ENCODE results near the gene TAX1BP1.
"Not testable (repeated sequence)": the region's sequence is repeated elsewhere in the genome, so short reads cannot be mapped to it uniquely, and the experiment has no call there.

The TAX1BP1 gene

GRCh38 chr7:27840313-27840712, 100.4 kb downstream of the TAX1BP1 start:
- no peak for TF ChIP-seq CTCF (IDR thresholded peaks at IDR 0.05; ENCODE audit: low read depth, low read length)
- DNase-seq (ENCODE audit: extremely low read depth, low read depth): no peak

GRCh38 chr7:27840760-27841364, 100.9 kb downstream of the TAX1BP1 start:
- DNase-seq (ENCODE audit: extremely low read depth, low read depth): no peak
- no peak for TF ChIP-seq CTCF (IDR thresholded peaks at IDR 0.05; ENCODE audit: low read depth, low read length)

- no peak for DNase-seq (ENCODE audit: extremely low read depth, low read depth)
- no peak for TF ChIP-seq CTCF (IDR thresholded peaks at IDR 0.05; ENCODE audit: low read depth, low read length)
These were observed 102.2 kb downstream of the TAX1BP1 start for GRCh38 chr7:27842094-27842692.

GRCh38 chr7:27842851-27843250, 102.9 kb downstream of the TAX1BP1 start:
- no peak for DNase-seq (ENCODE audit: extremely low read depth, low read depth)

GRCh38 chr7:27843584-27844305, 103.8 kb downstream of the TAX1BP1 start:
- no peak for DNase-seq (ENCODE audit: extremely low read depth, low read depth)
- TF ChIP-seq CTCF (IDR thresholded peaks at IDR 0.05; ENCODE audit: low read depth, low read length): no peak

More at GRCh38 chr7:27842851-27843250, 102.9 kb downstream of the TAX1BP1 start:
- no peak for TF ChIP-seq CTCF (IDR thresholded peaks at IDR 0.05; ENCODE audit: low read depth, low read length)

GRCh38 chr7:27846388-27846787, 106.4 kb downstream of the TAX1BP1 start:
- no peak for TF ChIP-seq CTCF (IDR thresholded peaks at IDR 0.05; ENCODE audit: low read depth, low read length)
- no peak for DNase-seq (ENCODE audit: extremely low read depth, low read depth)

GRCh38 chr7:27850531-27850930, 110.6 kb downstream of the TAX1BP1 start:
- DNase-seq (ENCODE audit: extremely low read depth, low read depth): no peak
- TF ChIP-seq CTCF (IDR thresholded peaks at IDR 0.05; ENCODE audit: low read depth, low read length): no peak

GRCh38 chr7:27856703-27857485, 116.9 kb downstream of the TAX1BP1 start:
- DNase-seq (ENCODE audit: extremely low read depth, low read depth): not testable (repeated sequence)

All from AG09319 (cell line).